GM12864 (cell line): ENCODE data around the gene TMEM134.

Experiments
- DNase-seq: peaks from one replicate; pipeline ENCODE4 v3.0.0-alpha.2; 2011; ENCODE audit warnings: low read depth
- H3K4me3 ChIP-seq: 2 replicates; pipeline ENCODE4 v1.5.1; 2011; ENCODE audit warnings: mild to moderate bottlenecking, low read depth, low read length, control low read depth
- CTCF ChIP-seq: IDR thresholded peaks from 2 replicates; pipeline ENCODE4 v1.5.1; 2011; ENCODE audit warnings: low read depth, mild to moderate bottlenecking, moderate library complexity, low read length, control low read depth, inconsistent platforms; ENCODE audit errors: missing control alignments

The TMEM134 gene

GRCh38 chr11:67507864-67508485 is 38.9 kb upstream of the TMEM134 start, which contains the start of gene CDK2AP2:
Gene CDK2AP2 (minus strand): TSS chr11:67508162. CDS start chr11:67508082, 80 bp downstream.
- peak; percentile 99 for DNase-seq
- TF ChIP-seq CTCF, result no peak
- peak within 1 kb of the TSS; percentile 76 for H3K4me3 ChIP-seq

GRCh38 chr11:67507242-67507863 is 38.3 kb upstream of the TMEM134 start:
- no peak for DNase-seq
- peak overlapping the region; percentile 76 for H3K4me3 ChIP-seq
- no peak for TF ChIP-seq CTCF

- peak overlapping the region; percentile 76 for H3K4me3 ChIP-seq
- TF ChIP-seq CTCF, result no peak
- DNase-seq, result no peak
Observed at GRCh38 chr11:67506426-67507051, 37.5 kb upstream of the TMEM134 start.

GRCh38 chr11:67505605-67506396 is 36.8 kb upstream of the TMEM134 start:
- no peak for DNase-seq
- peak; percentile 96 for TF ChIP-seq CTCF
- H3K4me3 ChIP-seq, result peak overlapping the region; percentile 76

- peak within 1 kb of the TSS; percentile 76 for H3K4me3 ChIP-seq
- no peak for TF ChIP-seq CTCF
- no peak for DNase-seq
Observed at GRCh38 chr11:67504950-67505581, 36.0 kb upstream of the TMEM134 start, which contains the start of gene PITPNM1. Gene PITPNM1 (minus strand): TSS chr11:67505363. CDS start chr11:67504180, 1,183 bp downstream.
